CD4-positive, alpha-beta T cell treated with Interferon gamma for 1 hour (primary cell): ENCODE results near the gene TIMP2.
A peak's percentile ranks its signal among the peaks of the same experiment; 100 is the strongest.

Experiments
- DNase-seq: peaks from one replicate; pipeline ENCODE4 v3.0.0-alpha.2; 2020

The TIMP2 gene

DNA sequence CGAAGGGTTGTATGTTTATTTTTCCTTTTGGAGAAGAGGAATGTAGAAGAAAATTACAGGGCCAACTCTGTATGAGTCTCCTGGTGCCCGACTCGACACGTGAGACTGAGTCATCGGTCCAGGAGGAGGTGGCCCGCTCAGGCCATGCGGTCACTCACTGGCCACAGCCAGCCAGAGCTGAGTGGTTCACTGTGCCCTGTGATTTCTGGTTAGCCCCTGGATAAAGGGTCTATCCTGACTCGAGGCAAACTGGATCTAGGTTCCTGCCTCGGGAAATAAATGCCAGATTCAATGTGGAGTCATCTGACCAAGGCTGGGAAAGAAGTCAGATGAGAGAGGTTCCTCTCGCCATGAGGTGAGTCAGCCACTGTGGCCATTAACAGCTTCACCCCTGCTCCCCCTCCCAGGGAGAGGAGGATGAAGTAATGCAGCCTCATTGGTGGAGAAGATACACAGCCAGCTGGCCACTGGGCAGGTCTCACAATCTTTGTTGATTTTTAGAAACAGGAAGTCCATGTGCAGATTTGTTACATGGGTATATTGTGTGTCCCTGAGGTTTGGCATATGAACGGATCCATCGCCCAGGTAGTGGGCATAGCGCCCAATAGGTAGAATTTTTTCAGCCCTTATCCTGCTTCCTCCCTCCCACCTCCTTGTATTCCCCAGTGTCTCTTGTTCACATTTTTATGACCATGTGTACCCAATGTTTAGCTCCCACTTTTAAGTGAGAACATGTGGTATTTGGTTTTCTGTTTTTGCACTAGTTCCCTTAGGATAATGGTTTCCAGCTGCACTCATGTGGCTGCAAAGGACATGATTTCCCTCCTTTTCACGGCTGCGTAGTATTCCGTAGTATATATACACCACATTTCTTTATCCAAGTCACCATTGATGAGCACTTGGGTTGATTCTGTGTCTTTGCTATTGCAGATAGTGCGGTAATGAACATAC lies 62.8 kb downstream of the TIMP2 start:
- peak; percentile 62 for DNase-seq

DNA sequence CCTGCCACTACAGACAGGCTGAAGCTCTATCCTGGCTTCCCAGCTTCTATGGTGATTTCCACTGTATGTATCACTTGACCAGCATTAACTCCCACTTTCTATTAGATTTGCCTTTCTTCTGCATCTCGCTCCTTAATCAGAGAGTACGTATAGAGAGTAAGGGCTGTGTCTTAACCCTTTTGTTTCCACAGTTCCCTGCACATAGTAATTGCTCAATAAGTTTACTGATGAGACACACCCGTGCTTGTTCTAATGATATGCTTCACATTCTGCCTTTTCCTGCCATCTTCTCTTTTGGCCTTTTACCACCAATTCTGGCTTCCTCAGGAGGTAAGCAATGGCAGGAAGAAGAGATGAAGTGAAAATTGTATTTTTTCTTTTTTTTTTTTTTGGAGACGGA lies 64.0 kb downstream of the TIMP2 start:
- no peak for DNase-seq

DNA sequence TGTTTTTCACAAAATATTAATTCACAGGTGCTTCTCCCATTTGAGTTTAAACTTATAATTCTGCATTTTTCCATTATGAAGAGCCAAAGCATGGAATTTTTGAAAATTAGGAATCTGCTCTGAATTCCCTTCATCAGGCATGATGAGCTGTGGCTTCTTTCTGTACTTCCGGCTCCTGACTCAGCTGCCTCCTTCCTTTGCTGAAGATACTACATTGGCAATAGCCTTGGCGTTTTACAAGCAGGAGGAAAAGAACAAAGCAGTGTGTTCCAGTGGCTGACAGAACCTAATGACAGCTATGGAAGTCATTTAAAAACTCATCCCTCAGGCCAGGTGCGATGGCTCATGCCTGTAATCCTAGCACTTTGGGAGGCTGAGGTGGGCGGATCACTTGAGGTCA lies 66.1 kb downstream of the TIMP2 start:
- DNase-seq, result no peak

DNA sequence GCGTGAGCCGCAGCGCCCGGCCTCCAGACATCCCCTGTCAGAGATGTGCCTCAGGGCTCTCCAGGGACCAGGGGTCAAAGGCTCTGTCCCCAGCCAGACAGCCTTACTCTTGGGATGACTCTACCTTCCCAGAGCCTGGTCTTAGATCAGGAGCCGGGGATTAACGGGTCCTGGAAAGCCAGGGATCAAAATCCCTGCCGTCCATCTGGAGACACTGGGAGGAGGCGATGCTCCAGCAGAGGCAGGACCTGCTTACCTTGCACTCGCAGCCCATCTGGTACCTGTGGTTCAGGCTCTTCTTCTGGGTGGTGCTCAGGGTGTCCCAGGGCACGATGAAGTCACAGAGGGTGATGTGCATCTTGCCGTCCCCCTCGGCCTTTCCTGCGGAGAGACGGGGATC lies 67.9 kb downstream of the TIMP2 start:
- no peak for DNase-seq

DNA sequence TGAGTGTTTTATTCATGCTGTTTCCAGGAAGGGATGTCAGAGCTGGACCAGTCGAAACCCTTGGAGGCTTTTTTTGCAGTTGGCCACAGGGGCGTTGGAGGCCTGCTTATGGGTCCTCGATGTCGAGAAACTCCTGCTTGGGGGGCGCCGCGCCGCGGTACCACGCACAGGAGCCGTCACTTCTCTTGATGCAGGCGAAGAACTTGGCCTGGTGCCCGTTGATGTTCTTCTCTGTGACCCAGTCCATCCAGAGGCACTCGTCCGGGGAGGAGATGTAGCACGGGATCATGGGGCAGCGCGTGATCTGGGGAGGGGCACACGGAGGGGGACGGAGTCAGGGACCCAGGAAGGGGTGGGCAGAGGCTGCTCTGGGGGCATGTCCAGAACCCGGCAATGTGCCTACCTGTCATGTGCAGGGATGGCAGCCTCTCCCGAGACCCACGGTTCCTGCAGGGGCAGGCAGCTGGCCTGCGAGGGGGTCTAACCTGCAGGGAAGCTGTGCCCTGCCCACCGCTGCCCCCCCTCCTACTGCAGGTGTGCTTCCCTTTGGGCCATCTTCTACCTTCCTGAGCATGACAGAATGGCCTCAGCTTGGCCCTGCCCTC lies 69.5 kb downstream of the TIMP2 start:
- no peak for DNase-seq

DNA sequence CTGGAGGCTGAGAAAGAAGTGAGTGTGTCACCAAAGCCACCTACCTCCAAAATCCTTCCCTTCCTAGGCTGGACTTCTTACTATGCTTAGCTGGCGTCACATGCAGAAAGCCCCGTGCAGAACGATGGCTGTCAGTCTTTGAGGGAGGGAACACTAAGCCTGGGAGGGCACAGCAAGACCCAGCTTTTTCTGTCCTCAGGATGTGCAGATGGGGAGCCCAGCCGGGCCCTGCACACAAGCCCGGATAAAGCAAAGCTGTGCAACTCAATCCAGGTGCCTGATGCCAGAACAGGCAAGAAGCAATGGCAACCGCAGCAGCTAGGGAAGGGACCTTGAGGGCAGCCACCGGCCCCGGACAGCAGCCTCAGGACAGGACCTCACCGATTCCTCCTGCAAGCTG lies 70.7 kb downstream of the TIMP2 start:
- DNase-seq, result no peak

DNA sequence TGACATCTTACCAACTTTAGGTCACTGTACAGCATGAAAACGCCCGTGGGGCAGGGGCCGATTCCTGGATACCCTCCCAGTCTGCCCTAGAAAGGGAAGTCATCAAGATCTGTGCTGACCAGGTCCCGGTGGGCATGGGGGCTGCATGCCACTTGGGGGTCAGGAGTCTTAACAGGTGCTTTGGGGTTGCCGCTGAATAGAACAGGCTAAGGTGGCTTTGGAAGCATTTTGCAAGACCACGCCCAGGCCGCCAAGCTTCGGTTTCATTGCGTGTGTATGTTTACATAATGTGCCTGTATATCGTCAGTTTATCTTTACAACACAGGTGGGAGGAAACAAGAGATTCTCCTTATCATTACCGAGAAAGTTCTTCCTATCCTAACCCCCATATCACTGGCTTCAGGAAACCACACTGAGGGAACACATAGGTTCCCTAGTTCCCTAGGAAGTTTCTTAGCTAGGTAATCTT lies 71.2 kb downstream of the TIMP2 start:
- DNase-seq, result no peak

DNA sequence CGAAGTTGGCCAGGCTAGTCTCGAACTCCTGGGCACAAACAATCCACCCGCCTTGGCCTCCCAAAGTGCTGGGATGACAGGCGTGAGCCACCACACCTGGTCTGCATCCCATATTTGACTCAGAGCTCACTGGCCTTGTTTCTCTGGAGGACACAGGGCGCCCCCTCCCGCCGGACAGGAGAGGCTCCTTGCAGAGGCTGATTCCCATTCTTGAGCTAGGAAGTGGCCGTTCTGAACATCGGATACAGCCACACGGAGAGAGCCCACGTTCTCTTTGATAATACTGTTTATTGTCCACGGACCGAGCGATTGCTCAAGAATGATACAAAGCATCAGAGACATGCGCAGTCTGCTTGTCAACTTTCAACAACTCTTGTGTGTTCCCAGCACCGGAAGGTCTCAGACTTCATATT lies 72.5 kb downstream of the TIMP2 start:
- no peak for DNase-seq

DNA sequence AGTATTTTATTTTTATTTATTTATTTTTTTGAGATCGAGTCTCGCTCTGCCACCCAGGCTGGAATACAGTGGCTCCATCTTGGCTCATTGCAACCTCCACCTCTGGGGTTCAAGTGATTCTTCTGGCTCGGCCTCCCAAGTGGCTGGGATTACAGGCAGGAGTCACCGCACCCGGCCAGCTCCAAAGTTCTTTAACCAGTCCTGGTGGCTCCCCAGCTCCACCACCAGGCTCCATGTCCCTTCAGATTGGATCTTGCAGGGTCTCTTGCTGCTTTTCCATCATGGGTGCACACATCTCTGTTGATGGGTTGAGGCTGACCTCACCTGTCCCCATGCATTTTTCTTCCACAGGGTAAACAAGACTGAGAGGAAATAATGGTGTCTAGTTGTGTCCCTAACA lies 76.2 kb downstream of the TIMP2 start:
- DNase-seq, result no peak

DNA sequence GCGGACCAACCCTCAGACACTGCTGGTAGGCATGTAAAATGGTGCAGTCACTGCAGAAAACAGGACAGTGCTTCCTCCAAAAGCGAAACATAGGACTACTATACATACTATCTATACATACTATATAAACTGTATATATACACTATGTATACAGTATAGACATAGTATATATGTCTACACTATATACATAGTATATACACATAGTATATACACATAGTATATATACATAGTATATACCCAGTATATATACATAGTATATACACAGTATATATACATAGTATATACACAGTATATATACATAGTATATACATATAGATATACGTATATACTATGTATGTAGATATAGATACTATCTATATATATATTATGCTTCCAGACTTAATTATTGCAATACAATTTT lies 78.1 kb downstream of the TIMP2 start:
- no peak for DNase-seq

DNA sequence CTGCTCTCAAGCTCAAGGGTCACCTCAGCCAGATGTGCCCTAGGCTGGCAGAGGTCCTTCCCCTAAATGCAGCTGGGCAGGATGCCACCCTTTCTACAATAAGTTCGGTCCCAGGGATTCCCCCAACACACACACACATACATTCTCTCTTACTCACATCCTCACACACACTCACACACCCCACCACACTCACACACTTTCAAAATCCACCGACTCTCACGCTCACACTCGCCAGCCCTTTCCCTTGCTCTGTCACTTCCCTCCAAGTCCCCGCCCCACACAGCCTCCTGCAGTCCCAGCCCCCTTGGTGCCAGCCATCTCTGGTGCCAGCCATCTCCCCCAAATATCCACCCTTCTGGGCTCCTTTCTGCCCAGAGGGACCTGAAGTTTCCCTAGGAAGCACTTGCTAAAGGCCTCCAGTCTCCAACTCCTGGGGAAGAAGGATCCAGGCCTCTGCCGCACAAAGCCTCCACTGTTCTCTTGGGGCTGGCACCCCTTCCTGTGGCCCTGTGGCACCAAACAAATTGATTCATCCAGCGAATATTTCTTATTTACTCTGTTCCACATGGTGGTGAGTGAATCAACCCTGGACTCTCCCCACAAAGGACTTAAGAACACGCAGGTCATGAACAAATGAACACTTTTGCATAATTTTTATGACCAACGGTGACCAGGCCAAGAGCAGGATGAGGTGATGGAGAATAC lies 80.7 kb downstream of the TIMP2 start:
- DNase-seq, result peak; percentile 33

DNA sequence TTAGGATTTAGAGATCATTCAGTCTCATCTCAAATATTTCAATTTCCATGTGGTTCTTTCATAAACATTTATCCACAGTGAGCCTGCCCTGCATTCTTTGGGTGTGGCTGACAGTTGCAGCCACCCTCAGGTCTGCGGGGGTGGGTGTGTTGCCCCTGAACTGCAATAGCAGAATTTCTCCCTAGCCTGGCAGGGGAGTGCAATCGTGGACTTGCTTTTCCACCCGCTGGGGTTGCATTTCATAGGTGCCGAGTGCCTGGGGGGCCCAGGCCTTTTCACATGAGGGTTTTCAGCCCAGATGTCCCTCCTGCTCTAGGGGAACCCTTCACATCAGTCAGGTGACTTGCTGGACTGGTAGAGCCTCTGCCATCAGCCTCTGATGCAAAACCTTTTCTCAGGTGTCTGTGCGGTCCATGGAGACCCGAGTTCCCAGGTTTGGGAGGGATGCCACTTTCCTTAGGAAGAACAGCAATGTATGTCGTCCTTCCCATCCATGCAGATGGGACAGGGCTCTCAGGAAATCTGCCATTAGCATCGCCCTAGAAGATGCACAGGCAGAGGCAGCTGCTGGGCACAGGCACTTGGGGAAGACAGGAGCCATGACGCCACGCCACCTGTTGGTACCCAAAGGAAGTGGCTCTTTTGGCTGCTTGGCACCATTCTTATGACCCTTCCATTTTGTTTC lies 82.2 kb downstream of the TIMP2 start:
- DNase-seq, result peak; percentile 66

DNA sequence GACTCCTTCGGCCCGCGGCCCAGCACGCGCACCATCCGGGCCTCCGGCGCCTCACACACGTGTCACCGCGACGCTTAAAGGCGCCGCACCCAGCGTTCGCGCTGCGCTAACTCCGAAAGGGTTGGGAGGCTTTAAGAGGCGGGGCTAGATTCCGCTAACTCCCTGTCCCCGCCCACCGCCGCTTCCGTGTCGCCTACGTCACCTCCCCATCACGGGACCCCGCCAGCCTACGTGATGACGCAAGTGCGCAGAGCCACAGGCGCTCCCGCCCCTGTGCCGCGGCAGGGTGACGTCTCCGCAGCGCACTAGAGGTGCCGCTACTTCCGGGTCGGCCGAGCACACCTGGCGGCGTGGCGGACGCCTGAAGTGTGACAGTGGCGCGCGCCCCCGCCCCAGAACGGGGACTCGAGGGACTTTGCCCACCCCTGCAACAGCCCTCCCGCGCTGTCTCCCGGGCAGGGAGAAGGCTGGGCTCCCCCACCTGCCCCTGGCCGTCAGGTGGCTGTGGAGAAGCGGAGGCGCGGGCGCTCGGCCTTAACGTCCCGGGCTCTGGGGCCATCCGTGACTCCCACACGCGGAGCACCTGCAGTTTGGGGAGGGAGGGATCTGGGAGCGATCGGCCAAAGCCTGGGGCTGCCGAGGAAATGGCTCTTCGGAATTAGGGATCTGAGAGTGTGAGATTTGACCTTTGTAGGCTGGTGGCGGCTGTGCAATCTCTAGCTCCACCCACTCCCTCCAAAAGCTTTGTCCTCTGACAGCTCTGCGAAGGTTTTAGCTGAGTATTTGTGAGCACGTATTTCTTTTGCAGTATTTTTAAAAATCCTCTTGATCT lies 84.2 kb downstream of the TIMP2 start, which contains the start of gene USP36:
Gene USP36 (minus strand): TSS at position 35 of the 832 bp plus-strand sequence. CDS start 4,451 bp downstream, outside the sequence.
- DNase-seq, result peak; percentile 99

DNA sequence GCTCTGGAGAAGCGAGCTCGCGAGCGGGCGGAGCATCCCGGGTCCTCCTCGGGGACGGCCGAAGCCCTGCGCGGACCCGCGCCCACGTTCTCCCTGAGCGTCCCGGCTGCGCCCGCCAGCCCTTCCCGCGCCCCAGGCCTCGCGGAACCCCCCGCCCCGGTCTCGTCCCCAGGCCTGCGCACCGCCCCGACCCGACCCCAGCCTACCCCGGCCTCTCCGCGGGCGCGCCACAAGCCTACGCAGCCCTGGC lies 84.7 kb downstream of the TIMP2 start:
- DNase-seq, result no peak

DNA sequence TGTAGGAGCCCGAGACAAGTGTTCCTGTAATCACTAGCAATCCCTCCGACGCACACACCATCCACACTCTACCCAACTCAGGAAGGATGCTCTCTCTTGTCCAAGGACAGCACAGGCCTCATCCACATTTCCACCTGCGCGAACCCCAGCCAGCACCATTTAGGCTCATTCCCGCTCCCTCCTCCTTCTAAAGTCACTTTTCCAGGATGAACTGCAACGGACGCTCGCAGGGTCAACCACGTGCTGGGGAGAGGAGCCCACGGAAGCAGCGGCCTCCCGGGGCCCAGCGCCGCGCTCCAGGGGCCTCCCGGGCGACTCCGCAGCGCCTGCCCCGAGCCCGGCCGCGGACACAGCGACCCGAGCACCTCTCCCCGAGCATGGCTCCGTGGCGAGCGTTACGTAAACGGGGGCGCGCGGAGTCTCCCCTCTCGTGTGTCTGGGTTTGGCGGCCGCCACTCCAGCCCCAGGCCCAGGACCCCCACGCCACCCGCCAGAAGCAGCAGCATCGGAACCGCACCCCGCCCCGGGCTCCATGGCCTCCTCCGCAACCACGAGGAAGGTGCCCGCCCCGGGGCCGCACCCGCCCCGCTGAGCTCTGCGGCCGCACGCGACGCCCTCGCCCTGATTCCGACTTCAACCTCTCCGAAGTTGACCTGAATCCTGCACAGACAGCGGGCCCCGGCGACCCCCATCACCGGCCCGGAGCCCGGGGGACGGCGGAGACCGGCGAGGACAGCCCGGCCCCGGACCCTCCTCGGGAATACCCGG lies 85.2 kb downstream of the TIMP2 start:
- DNase-seq, result peak; percentile 45

DNA sequence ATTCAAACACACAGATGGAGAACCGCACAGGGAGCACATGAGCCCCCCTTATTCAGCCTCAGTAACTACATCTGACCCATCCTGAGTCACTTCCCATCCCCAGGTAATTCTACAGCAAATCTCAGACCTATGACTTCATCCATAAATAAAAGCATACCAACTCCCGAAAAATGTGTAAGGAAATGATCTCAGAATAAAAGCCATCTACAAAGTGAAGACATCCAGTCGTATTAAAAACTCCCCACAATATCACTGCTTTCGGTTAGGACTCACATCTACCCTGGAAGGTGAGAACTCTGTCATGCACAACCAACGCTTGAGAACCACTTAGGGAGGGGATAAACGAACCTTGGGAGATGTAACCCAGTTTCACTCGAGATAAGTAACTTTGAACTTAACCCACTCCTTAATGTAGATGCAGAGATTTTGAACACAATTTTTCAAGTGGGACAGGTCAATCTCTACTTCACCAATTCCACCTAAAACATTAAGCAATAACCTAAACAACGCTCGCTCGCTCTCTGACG lies 85.9 kb downstream of the TIMP2 start:
- DNase-seq, result no peak

DNA sequence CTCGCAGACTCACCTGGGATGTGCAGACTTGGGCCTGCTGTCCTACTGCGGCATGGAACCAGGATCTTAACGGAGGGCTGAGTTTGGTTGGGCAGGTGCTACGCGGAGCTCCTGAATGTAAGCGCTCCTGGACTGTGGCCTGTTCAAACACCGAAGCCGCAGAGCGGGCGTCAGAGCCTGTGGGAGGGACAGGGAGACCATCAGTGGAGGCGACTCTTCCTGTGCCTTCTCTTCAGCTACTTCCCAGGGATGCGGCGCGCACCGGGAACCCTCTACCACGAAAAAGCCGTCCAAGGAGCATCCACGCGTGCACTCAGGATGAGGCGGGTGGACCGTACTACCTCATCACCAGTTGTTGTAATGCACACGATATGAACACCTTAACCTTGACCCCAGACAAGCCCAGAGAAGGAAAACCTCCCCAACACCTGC lies 86.6 kb downstream of the TIMP2 start:
- no peak for DNase-seq

DNA sequence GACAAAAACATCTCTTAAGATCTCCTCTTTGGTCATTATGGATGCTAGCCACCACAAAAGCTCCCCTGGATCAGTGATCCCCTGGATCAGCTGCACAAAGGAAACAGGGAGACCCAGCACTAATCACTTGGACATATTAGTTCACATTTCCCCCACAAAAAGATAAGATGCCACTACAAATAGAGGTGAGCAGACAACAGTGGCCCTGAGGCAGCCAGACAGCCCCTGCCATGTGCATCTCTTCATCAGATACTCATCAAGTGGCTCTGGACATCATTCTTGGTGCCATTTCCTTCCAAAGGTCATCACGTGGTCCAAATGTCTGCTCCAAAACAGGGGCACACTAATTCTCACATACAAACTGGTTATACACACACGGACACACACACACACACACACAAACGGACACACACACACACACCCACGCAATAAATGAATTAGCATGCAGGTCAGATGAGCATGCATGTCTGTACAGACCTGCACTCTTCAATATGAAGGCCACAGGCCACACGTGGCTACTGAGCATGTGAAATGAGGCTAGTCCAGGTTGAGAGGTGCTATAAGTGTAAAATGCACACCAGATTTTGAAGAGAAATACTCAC lies 88.7 kb downstream of the TIMP2 start:
- no peak for DNase-seq

DNA sequence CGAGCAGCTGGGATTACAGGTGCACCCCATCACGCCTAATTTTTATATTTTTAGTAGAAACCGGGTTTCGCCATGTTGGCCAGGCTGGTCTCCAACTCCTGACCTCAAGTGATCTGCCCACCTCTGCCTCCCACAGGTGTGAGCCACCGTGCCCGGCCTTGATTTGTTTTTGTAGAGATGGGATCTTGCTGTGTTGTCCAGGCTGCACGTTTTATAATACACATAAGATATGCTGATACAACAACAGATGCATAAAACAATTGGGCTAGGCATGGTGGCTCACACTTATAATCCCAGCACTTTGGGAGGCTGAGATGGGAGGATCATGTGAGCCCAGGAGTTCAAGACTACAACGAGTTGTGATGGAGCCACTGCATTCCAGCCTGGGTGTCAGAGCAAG lies 90.6 kb downstream of the TIMP2 start:
- no peak for DNase-seq

DNA sequence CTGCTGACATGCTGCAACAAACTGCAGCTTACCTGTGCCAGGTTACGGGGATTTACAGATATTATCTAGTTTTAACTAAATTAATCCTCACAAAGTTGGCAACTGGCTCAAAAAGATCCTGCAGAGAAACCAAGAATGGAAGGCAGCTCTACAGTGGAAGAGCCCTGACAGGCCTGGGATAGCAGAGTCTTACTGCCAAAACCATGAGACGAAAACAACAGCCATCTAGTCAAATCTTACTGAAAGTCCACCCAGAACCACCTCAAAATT lies 92.7 kb downstream of the TIMP2 start:
- no peak for DNase-seq
